Lung (tissue), 12 donors: ENCODE measurements around the gene CSF1. TPM values are rescaled to one million over a fixed set of nuclear protein-coding genes. Genes with fewer than 3 reads are reported as not detected.

ENCODE experiments used
- ATAC-seq: fragments of 200-7000 bp; cut with Tn5 transposase; one replicate; pipeline ENCODE4 v1.9.1; 2020; ENCODE audit warnings: moderate number of reproducible peaks; ENCODE audit not compliant: insufficient read depth, low FRiP score
- DNase-seq, 3 donors: peaks; one replicate each; pipeline ENCODE4 v3.0.0-alpha.2; 2013 to 2017
- H3K27ac ChIP-seq, 2 donors: one replicate each; pipeline ENCODE4 v1.5.1; 2013; ENCODE audit warnings: mild to moderate bottlenecking in 2 of 2, moderate library complexity in 2 of 2, control low read depth in 1 of 2, inconsistent platforms in 1 of 2, low read depth in 1 of 2, low read length in 1 of 2
- H3K27me3 ChIP-seq, 3 donors: one replicate each; pipeline ENCODE4 v1.5.1; 2013; ENCODE audit warnings: low read length in 2 of 3; ENCODE audit not compliant: control insufficient read depth in 3 of 3, insufficient read depth in 3 of 3
- H3K36me3 ChIP-seq, 4 donors: one replicate each; pipeline ENCODE4 v1.5.1; 2013; ENCODE audit warnings: low read length in 4 of 4, mild to moderate bottlenecking in 1 of 4, moderate library complexity in 1 of 4; ENCODE audit not compliant: control insufficient read depth in 4 of 4, insufficient read depth in 4 of 4
- H3K4me1 ChIP-seq, 5 donors: one replicate each; pipeline ENCODE4 v1.5.1; 2013; ENCODE audit warnings: low read length in 5 of 5, mild to moderate bottlenecking in 2 of 5, moderate library complexity in 1 of 5; ENCODE audit not compliant: control insufficient read depth in 5 of 5, insufficient read depth in 5 of 5
- H3K4me3 ChIP-seq: one replicate; pipeline ENCODE4 v1.5.1; 2013; ENCODE audit warnings: mild to moderate bottlenecking, control low read depth, moderate library complexity
- H3K9ac ChIP-seq, 2 donors: one replicate each; pipeline ENCODE4 v1.5.1; 2013; ENCODE audit warnings: low read length in 2 of 2, control low read depth in 1 of 2; ENCODE audit not compliant: insufficient read depth in 1 of 2
- H3K9me3 ChIP-seq, 4 donors: one replicate each; pipeline ENCODE4 v1.5.1; 2013; ENCODE audit warnings: low read length in 3 of 4, mild to moderate bottlenecking in 1 of 4, moderate library complexity in 1 of 4; ENCODE audit not compliant: control insufficient read depth in 4 of 4, insufficient read depth in 3 of 4
- WGBS, 2 donors: extraction: QIAGEN DNeasy Blood & Tissue Kit; methylation state at CpG; one replicate each; pipeline ENCODE4 v1.1.7; 2013; 5-methylcytosine and 5-hydroxymethylcytosine counted together
- polyA plus RNA-seq, 2 donors: library from polyadenylated mRNA; stranded (reverse); fragments of 200-250 nt; gene quantifications; one replicate each; pipeline ENCODE4 v1.2.1, GENCODE V29; 2013
- total RNA-seq, 2 donors: library from RNA; depleted of rRNA in 1 of 2; stranded (reverse); fragments of >200 nt in 1 of 2; gene quantifications; one replicate each; pipeline ENCODE4 v1.2.1, GENCODE V29; 2014 to 2021
- TF ChIP-seq, protein P1 (sequence below): IDR thresholded peaks from 2 replicates; pipeline ENCODE4 v1.5.1; 2012; ENCODE audit warnings: mild to moderate bottlenecking; ENCODE audit errors: control extremely low read depth, extremely low read depth
- donor health status: control.
- donor health status: control.
- donor health status: Bipolar disorder and iron deficiency.
- donor health status: healthy.
- donor health status: DM: yes; HTN: yes; CAD: no.

Gene CSF1
- total and polyA plus RNA-seq, 4 donors, result 13.5 to 65.3 (median 28.5) TPM

- no peak overlapping the region for H3K4me3 ChIP-seq
- no peak overlapping the region for H3K27ac ChIP-seq
- no peak overlapping the region for H3K9ac ChIP-seq
- no peak for ATAC-seq
- 88 to 92% methylated on average over 8 of the region's 8 CpGs for WGBS, 2 donors
- H3K27me3 ChIP-seq, result no peaks in the 10 kb centered on the region
- peaks cover 0 to 10% (median 0%) of the 10 kb centered on the region in 5 donors for H3K4me1 ChIP-seq
- peaks cover 5 to 77% (median 15%) of the 10 kb centered on the region in 4 donors for H3K36me3 ChIP-seq
- H3K9me3 ChIP-seq, result no peaks in the 10 kb centered on the region
- TF ChIP-seq, protein P1, sequence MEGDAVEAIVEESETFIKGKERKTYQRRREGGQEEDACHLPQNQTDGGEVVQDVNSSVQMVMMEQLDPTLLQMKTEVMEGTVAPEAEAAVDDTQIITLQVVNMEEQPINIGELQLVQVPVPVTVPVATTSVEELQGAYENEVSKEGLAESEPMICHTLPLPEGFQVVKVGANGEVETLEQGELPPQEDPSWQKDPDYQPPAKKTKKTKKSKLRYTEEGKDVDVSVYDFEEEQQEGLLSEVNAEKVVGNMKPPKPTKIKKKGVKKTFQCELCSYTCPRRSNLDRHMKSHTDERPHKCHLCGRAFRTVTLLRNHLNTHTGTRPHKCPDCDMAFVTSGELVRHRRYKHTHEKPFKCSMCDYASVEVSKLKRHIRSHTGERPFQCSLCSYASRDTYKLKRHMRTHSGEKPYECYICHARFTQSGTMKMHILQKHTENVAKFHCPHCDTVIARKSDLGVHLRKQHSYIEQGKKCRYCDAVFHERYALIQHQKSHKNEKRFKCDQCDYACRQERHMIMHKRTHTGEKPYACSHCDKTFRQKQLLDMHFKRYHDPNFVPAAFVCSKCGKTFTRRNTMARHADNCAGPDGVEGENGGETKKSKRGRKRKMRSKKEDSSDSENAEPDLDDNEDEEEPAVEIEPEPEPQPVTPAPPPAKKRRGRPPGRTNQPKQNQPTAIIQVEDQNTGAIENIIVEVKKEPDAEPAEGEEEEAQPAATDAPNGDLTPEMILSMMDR, result no peak
- no peak for DNase-seq
Measured at GRCh38 chr1:109922326-109922725, 11.7 kb downstream of the CSF1 start.

GRCh38 chr1:109923131-109923945, 12.7 kb downstream of the CSF1 start:
- peak in 1 of 3 donors; percentile 12 for DNase-seq
- no peak overlapping the region for H3K4me3 ChIP-seq
- H3K27me3 ChIP-seq, result no peaks in the 10 kb centered on the region
- H3K36me3 ChIP-seq, result peaks cover 0 to 73% (median 10%) of the 10 kb centered on the region in 4 donors
- WGBS, 2 donors, result 87 to 89% methylated on average over 17 of the region's 17 CpGs
- no peaks in the 10 kb centered on the region for H3K9me3 ChIP-seq
- peaks cover 0 to 19% (median 7%) of the 10 kb centered on the region in 5 donors for H3K4me1 ChIP-seq
- H3K27ac ChIP-seq, result no peak overlapping the region
- no peak for ATAC-seq
- H3K9ac ChIP-seq, result no peak overlapping the region
- TF ChIP-seq, protein P1, result no peak

DNA sequence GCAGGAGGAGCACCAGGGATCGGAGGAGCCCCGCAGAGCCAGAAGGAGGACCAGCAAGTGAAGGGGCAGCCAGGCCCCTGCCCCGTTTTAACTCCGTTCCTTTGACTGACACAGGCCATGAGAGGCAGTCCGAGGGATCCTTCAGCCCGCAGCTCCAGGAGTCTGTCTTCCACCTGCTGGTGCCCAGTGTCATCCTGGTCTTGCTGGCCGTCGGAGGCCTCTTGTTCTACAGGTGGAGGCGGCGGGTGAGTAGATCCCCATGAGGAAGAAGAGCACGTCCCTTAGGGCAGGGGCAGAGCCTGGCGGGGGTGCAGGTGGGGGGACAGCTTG, 13.3 kb downstream of the CSF1 start:
- DNase-seq (peak in 1 of 3 donors; percentile 4), ATAC-seq (no peak)
- H3K9me3 ChIP-seq, result no peaks in the 10 kb centered on the region
- H3K27ac ChIP-seq, result no peak overlapping the region
- H3K27me3 ChIP-seq, result no peaks in the 10 kb centered on the region
- no peak overlapping the region for H3K4me3 ChIP-seq
- TF ChIP-seq, protein P1, result no peak
- WGBS, 2 donors, result 88 to 94% methylated on average over 12 of the region's 12 CpGs
- H3K4me1 ChIP-seq, result peaks cover 0 to 19% (median 7%) of the 10 kb centered on the region in 5 donors
- peaks cover 0 to 74% (median 11%) of the 10 kb centered on the region in 4 donors for H3K36me3 ChIP-seq
- H3K9ac ChIP-seq, result no peak overlapping the region
